ENCODE results near the gene CDH18. TPM values are rescaled to one million over a fixed set of nuclear protein-coding genes. Genes with fewer than 3 reads are reported as not detected.

The CDH18 gene, protein sequence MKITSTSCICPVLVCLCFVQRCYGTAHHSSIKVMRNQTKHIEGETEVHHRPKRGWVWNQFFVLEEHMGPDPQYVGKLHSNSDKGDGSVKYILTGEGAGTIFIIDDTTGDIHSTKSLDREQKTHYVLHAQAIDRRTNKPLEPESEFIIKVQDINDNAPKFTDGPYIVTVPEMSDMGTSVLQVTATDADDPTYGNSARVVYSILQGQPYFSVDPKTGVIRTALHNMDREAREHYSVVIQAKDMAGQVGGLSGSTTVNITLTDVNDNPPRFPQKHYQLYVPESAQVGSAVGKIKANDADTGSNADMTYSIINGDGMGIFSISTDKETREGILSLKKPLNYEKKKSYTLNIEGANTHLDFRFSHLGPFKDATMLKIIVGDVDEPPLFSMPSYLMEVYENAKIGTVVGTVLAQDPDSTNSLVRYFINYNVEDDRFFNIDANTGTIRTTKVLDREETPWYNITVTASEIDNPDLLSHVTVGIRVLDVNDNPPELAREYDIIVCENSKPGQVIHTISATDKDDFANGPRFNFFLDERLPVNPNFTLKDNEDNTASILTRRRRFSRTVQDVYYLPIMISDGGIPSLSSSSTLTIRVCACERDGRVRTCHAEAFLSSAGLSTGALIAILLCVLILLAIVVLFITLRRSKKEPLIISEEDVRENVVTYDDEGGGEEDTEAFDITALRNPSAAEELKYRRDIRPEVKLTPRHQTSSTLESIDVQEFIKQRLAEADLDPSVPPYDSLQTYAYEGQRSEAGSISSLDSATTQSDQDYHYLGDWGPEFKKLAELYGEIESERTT
- 1 to 10 TPM in 1 of 2 donors, not detected in 1; 1.2 TPM for total RNA-seq

DNA sequence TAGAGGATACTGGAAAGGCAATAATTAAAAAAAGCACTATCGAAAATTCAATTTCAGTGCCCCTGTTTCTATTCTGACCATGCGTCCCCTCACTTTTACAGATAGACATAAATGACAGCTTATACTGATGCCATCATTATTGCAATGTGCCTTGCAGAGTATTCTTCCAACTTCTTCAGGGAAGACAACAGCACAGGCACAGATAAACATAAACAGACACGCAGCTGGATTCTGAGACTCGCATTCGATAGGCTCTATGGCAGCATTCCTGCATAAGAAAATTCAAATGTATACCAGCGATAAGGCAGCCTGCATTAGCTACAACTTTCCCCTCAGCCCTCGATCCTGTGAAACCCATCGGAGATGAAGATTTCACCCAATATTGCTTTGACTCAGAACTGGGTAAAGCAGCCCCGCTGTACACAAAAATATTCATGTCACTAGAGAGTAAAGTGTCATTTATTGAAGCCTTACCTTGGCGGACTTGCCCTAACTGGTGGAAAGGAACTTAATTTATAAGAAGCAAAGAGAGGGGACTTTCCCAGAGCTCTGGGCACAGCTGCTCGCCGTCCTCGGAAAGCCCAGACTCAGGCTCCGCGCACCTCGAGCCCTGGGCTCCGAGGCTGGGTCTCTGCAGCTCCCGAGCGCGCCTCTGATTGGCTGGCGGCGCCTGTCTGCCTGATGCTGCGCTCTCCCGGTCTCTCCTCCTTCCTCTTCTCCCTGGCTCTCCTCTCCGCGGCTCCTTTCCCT lies at the start of gene CDH18:
Gene CDH18 (minus strand): TSS at position 589 of the 750 bp plus-strand sequence. CDS start 149,214 bp downstream, outside the sequence.
- Histone ChIP-seq H3K9me3 (no peaks in the 10 kb centered on the region), H3K27ac (no peak within 1 kb of the TSS), H3K4me3 (peak within 1 kb of the TSS in 1 of 2 donors; percentile 4), H3K4me1 (replicated peaks) (no peaks in the 10 kb centered on the region), H3K36me3 (no peaks in the 10 kb centered on the region), H3K27me3 (replicated peaks; ENCODE audit: insufficient read depth) (no peaks in the 10 kb centered on the region)
- intact Hi-C loops (cut with DNase I) = no loop called here
- 6% methylated on average over 26 of the region's 26 CpGs for WGBS
- DNase-seq (ENCODE audit: low spot score) = peak; percentile 6
- TF ChIP-seq POLR2AphosphoS5 (IDR thresholded peaks at IDR 0.05) (no peak), CTCF (IDR thresholded peaks at IDR 0.05) (no peak), POLR2A (IDR thresholded peaks at IDR 0.05) (no peak)

- Histone ChIP-seq H3K4me3 (no peak overlapping the region), H3K36me3 (no peaks in the 10 kb centered on the region), H3K4me1 (replicated peaks) (no peaks in the 10 kb centered on the region), H3K27me3 (replicated peaks; ENCODE audit: insufficient read depth) (no peaks in the 10 kb centered on the region), H3K9me3 (no peaks in the 10 kb centered on the region), H3K27ac (no peak overlapping the region)
- intact Hi-C loops (cut with DNase I) = no loop called here
- DNase-seq (ENCODE audit: low spot score) = no peak
- TF ChIP-seq CTCF (IDR thresholded peaks at IDR 0.05) (no peak), POLR2A (IDR thresholded peaks at IDR 0.05) (no peak), POLR2AphosphoS5 (IDR thresholded peaks at IDR 0.05) (no peak)
- WGBS = 83% methylated on average over 1 of the region's 1 CpG
Measured at GRCh38 chr5:20034717-20035116, 46.7 kb upstream of the CDH18 start.

GRCh38 chr5:20033881-20034280 lies 45.9 kb upstream of the CDH18 start:
- H3K27ac ChIP-seq = no peak overlapping the region
- intact Hi-C loops (cut with DNase I) = no loop called here
- no peak for DNase-seq (ENCODE audit: low spot score)
- H3K27me3 ChIP-seq (replicated peaks; ENCODE audit: insufficient read depth) = no peaks in the 10 kb centered on the region
- 90% methylated on average over 2 of the region's 2 CpGs for WGBS
- no peaks in the 10 kb centered on the region for H3K36me3 ChIP-seq
- no peak for TF ChIP-seq CTCF (IDR thresholded peaks at IDR 0.05)
- TF ChIP-seq POLR2AphosphoS5 (IDR thresholded peaks at IDR 0.05) = no peak
- TF ChIP-seq POLR2A (IDR thresholded peaks at IDR 0.05) = no peak
- no peak overlapping the region for H3K4me3 ChIP-seq
- no peaks in the 10 kb centered on the region for H3K9me3 ChIP-seq
- no peaks in the 10 kb centered on the region for H3K4me1 ChIP-seq (replicated peaks)

DNA sequence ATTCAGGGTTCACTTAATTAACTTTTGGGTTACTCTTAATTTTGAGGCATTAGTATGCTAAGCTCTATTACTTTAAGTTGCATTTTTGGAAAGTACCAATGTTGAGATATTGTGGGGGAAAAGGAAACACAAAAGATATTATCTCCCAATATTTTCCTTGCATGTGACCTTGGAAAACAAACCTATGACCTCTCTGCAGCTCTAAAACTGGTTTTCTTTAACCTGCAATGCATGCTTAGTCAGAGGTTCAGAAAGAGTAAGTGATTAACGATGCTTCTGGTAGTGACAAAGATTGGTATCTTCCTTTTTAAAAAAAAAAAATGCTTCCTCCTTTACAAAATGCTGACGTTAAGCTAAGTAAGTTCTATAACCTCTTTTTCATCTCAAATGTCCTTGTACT lies 44.9 kb upstream of the CDH18 start:
- H3K4me3 ChIP-seq = no peak overlapping the region
- H3K27ac ChIP-seq = no peak overlapping the region
- WGBS = 19% methylated on average over 2 of the region's 2 CpGs
- H3K9me3 ChIP-seq = no peaks in the 10 kb centered on the region
- no peaks in the 10 kb centered on the region for H3K27me3 ChIP-seq (replicated peaks; ENCODE audit: insufficient read depth)
- no peak for DNase-seq (ENCODE audit: low spot score)
- H3K36me3 ChIP-seq = no peaks in the 10 kb centered on the region
- no peaks in the 10 kb centered on the region for H3K4me1 ChIP-seq (replicated peaks)
- intact Hi-C loops (cut with DNase I) = no loop called here
- no peak for TF ChIP-seq POLR2A (IDR thresholded peaks at IDR 0.05)
- no peak for TF ChIP-seq CTCF (IDR thresholded peaks at IDR 0.05)
- no peak for TF ChIP-seq POLR2AphosphoS5 (IDR thresholded peaks at IDR 0.05)
